Measurements from ENCODE around the gene CRYGB. TPM values are rescaled to one million over a fixed set of nuclear protein-coding genes. Genes with fewer than 3 reads are reported as not detected.
"Not testable (repeated sequence)": the region's sequence is repeated elsewhere in the genome, so short reads cannot be mapped to it uniquely, and the experiment has no call there.

CRYGB gene
- total and polyA plus RNA-seq, 8 donors: not detected

- DNase-seq (no peak), ATAC-seq (no peak)
- peaks cover 0 to 11% of the 10 kb centered on the region in 2 donors for H3K4me1 ChIP-seq
- no peak overlapping the region for H3K27ac ChIP-seq
- H3K27me3 ChIP-seq: peaks cover 16 to 26% of the 10 kb centered on the region in 2 donors
- H3K9me3 ChIP-seq: no peaks in the 10 kb centered on the region
- intact Hi-C loops (cut with DNase I): no loop called here
- TF ChIP-seq CTCF (IDR thresholded peaks at IDR 0.05): no peak
- no peaks in the 10 kb centered on the region for H3K36me3 ChIP-seq
- no peak overlapping the region for H3K4me3 ChIP-seq
Measured at GRCh38 chr2:208128136-208128535, 17.8 kb downstream of the CRYGB start.

GRCh38 chr2:208127090-208127489 is 18.9 kb downstream of the CRYGB start:
- peaks cover 0 to 11% of the 10 kb centered on the region in 2 donors for H3K4me1 ChIP-seq
- peaks cover 16 to 32% of the 10 kb centered on the region in 2 donors for H3K27me3 ChIP-seq
- no peak overlapping the region for H3K4me3 ChIP-seq
- intact Hi-C loops (cut with DNase I): no loop called here
- no peak for TF ChIP-seq CTCF (IDR thresholded peaks at IDR 0.05)
- no peaks in the 10 kb centered on the region for H3K36me3 ChIP-seq
- ATAC-seq (no peak), DNase-seq (no peak)
- H3K9me3 ChIP-seq: no peaks in the 10 kb centered on the region
- no peak overlapping the region for H3K27ac ChIP-seq

- Histone ChIP-seq H3K36me3 (no peaks in the 10 kb centered on the region), H3K9me3 (no peaks in the 10 kb centered on the region), H3K4me3 (no peak overlapping the region), H3K27ac (no peak overlapping the region), H3K4me1 (peaks cover 0 to 11% of the 10 kb centered on the region in 2 donors), H3K27me3 (peaks cover 16 to 32% of the 10 kb centered on the region in 2 donors)
- DNase-seq (no peak), ATAC-seq (no peak)
- intact Hi-C loops (cut with DNase I): no loop called here
- no peak for TF ChIP-seq CTCF (IDR thresholded peaks at IDR 0.05)
Measured at GRCh38 chr2:208125251-208125650, 20.7 kb downstream of the CRYGB start.

DNA sequence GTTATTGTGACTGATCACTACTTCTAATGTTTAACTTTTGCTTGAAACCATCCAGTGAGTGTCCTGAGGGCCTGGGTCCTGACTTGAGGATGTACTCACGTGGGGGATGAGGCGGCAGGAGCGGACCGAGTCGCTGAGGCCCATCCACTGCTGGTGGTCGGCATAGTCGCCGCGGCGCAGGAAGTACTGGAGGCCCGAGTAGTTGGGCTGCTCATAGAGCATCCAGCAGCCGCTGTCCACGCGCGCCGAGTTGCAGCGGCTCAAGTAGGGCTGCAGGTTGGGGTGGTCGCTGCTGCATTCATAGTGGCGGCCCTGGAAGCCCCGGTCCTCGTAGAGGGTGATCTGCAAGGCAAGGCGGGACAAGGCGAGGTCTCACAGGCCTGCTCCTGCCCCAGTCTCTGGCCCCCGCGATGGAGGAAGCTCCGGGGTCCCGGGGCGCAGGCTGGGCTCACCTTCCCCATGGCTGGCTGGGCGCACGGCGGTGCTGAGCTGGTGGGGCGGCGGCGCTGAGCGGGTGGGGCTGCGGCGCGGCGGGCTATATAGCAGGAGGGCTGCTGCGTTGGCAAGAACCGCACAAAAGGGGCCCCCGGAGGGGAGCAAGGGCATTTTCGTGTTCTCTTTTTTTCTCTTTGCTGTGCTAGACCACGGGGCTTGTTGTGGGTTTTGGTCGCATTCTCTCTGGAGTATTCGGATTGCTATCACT is 21.8 kb downstream of the CRYGB start, which contains the start of gene CRYGD:
CRYGD (minus strand) TSS at position 512 of the 703 bp plus-strand sequence; CDS start at position 461, 51 bp downstream.
- ATAC-seq: peak; percentile 42
- H3K9me3 ChIP-seq; H3K27ac ChIP-seq; H3K36me3 ChIP-seq; intact Hi-C loops (cut with DNase I): not testable (repeated sequence)
- Histone ChIP-seq H3K4me3 (peak within 1 kb of the TSS in 1 of 2 donors; percentile 13), H3K27me3 (peaks cover 16 to 32% of the 10 kb centered on the region in 2 donors), H3K4me1 (peaks cover 0 to 11% of the 10 kb centered on the region in 2 donors)
- peak in 1 of 4 donors; percentile 88 for DNase-seq

DNA sequence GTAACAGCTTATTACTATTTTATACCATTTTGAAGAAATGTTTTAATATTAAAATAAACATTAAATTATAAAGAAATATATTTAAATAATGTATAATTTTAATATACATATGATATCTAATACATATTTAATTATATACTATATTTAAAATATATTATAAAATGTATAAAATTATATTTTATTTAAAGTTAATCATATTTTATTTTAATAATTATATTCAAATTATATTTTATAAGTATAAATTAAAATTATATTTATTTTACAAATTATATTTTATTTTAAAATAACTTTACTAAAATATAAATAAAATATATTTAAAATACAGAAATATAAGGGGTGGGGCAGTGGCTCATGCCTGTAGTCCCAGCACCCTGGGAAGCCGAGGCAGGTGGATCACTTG is 23.7 kb downstream of the CRYGB start:
- no peak for ATAC-seq
- TF ChIP-seq CTCF (IDR thresholded peaks at IDR 0.05): no peak
- Histone ChIP-seq H3K9me3 (no peaks in the 10 kb centered on the region), H3K27me3 (peaks cover 16 to 32% of the 10 kb centered on the region in 2 donors), H3K4me3 (no peak overlapping the region), H3K36me3 (no peaks in the 10 kb centered on the region), H3K27ac (no peak overlapping the region), H3K4me1 (peaks cover 0 to 11% of the 10 kb centered on the region in 2 donors)
- DNase-seq: no peak
- intact Hi-C loops (cut with DNase I): no loop called here
